GM21737 (cell line): ENCODE results near the gene HSF5.
"Not testable (repeated sequence)": the region's sequence is repeated elsewhere in the genome, so short reads cannot be mapped to it uniquely, and the experiment has no call there.

ENCODE experiments used
- ATAC-seq: cut with Tn5 transposase; IDR thresholded peaks from one replicate; pipeline ENCODE4 v1.9.1; 2021; ENCODE audit warnings: mild to moderate bottlenecking, moderate library complexity; ENCODE audit not compliant: unreplicated experiment

HSF5 gene

DNA sequence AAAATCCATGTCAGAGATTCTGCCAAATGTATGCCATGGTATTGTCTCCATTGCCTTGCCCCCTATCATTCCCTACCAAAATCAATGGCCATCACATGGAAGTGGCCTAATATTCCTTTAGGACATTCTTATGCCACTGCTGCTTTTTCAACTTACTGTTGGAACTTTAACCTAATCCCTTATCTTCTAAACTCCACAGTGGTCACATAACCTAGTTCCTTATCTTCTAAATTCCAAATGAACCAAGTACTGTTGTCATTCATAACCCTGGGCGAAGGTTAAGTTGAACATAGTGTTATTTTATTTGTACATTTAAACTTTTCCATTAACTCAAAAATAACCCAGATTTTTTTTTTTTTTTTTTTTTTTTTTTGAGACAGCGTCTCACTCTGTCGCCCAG is 3.6 kb downstream of the HSF5 start:
- no peak for ATAC-seq

DNA sequence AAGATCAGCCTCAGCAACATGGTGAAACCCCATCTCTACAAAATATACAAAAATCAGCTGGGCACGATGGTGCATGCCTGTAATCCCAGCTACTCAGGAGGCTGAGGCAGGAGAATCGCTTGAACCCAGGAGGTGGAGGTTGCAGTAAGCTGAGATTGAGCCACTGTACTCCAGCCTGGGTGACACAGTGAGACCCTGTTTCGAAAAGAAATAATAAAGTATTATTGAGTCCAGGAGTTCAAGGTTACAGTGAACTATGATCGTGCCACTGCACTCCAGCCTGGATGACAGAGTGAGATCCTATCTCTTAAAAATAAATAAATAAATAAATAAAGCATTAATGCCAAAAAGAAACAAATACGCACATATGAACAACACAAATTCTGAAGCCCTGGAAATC is 6.4 kb downstream of the HSF5 start:
- ATAC-seq, result not testable (repeated sequence)

DNA sequence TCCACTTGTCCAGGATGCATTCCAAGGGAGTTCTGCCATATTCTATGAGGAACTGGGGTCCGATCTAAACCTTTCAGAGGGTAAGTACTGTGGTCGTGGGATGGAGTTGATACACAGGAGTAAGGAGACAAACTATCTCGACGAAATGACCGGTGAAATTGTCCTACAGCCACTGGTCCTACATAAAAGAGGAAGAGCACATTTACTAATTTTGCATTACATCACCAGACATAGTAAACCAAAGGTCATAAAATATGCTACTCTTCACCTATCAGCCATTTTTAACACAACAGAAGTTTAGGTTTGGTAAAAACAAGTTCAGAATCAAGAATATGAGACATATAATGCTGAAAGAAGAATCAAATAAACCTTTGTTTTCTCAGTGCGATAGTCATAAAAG is 8.1 kb downstream of the HSF5 start:
- ATAC-seq, result no peak

DNA sequence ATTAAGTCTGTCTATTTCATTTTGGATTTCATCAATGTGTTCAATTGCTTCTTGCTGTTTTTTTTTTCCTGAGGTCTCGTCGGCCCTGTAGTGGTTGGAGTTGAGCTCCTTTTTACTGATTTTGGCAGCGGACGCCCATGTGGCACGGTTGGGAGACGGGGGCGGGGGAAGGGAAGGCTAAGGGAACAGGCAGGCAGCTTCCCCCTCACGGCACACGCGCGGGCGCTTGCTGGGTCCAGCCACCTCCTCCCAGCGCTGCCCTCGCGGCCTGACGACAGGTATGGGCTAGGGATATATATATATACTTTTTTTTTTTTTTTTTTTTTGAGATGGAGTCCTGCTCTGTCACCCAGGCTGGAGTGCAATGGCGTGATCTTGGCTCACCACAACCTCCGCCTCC is 11.4 kb downstream of the HSF5 start:
- ATAC-seq, result no peak

DNA sequence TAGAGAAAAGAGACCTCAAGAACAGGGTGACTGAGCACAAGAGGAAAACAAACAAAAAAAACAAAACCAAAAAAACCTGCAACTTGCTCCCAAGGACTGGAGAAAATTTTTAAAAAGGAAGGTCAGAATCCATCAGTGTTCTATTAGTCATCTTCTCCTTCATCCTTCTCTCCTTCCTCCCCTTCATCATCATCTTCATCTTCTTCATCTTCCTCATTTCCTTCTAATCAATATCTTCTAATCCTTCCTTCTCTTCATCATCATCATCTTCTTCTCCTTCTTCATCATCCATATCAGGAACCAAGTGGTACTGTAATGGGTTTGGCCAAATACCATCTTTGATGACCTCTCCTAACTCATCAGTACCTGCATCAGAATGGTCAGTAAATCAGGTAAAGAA is 12.2 kb downstream of the HSF5 start:
- no peak for ATAC-seq

DNA sequence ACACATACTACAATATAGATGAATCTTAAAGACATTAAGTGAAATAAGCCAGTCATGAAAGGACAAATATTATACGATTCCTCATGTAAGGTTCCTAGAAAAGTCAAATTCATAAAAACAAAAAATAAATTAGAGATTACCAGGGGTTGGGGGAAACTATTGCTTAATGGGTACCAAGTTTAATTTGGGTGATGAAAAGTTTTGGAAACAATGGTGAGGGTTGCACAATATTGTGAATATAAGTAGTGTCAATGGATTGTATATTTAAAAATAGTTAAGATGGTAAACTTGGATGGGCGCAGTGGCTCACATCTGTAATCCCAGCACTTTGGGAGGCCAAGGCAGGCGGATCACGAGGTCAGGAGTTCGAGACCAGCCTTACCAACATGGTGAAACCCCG is 17.9 kb downstream of the HSF5 start:
- ATAC-seq, result no peak

DNA sequence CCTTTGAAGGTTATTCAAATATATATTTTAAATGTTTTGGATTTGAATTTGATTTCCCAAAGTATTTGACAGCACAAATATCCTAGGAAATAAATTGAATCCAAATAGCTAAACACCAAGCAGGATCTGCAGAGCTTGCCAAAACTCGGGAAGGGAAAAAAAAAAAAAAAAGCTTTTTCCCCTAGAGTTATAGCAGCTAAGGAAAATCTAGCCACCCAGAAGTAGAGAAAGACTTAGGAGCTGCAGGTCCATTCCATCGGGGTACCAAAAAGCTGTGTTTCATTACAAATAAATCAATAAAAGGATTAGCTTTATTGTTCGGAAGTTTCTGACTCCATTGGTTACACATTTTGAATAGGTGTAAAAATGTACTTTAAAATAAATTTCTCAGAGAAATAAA is 19.3 kb downstream of the HSF5 start:
- ATAC-seq, result no peak

DNA sequence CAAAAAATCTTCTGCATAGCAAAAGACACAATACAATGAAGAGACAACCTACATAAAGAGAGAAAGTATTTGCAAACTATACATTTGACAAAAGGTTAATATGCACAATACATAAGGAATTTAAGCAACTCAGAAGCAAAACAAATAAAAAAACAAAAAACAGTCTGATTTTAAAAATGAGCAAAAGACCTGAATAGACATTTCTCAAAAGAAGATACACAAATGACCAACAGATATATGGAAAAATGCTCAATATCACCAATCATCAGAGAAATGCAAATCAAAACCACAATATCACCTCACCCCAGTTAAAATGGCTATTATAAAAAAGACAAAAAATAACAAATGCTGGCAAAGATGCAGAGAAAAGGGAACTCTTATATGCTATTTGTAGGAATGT is 32.7 kb downstream of the HSF5 start:
- no peak for ATAC-seq

DNA sequence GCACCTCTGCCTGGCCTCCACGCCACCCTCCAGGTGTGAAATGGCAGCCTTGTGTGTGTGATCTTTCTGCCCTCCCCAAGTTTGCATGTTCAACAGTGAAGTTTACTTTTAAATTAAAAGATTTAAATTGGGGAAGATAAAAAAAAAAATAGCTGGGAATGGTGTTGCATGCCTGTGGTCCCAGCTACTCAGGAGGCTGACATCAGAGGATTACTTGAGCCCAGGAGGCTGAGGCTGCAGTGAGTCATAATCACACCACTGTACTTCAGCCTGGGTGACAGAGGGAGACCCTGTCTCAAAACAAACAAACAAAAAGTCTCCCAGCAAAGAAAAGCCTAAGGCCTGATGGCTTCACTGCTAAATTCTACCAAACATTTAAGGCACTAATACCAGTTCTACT is 35.5 kb downstream of the HSF5 start:
- ATAC-seq, result no peak

DNA sequence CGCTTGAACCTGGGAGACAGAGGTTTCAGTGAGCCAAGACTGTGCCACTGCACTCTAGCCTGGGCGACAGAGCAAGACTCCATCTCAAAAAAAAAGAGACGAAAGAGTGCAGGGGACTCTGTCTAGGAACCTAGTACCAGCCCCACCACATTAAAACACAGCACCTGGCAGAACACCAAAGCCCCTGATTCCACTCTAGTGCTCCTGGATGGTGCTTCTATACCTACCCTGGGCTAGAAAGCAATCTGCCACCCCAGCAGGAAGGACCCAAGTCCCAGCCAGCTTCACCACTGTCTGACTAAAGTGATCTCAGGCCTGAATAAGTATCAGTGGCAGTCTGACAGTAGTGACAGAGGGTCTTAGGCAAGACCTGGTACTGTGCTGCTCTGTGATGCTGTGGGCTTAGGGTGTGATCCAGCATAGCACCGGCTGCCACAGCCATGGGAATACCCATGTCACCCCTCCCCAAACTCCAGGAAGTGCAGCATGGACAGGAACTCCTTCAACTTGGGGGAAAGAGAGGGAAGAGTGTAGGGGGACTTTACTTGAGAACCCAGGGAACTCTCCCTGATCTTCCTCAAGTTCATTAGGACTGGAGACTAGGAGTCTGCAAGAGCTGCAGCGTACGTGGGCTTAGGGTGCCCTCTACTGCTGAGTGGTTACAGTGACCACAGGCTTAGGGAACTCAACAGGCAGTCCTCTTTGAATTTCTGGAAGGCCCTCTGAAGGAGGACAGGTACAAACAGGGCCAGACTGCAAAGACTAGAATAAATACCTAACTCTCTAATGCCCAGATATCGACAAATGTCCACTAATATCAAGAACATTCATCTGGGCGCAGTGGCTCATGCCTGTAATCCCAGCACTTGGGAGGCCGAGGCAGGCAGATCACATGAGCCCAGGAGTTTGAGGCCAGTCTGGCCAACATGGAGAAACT is 40.9 kb downstream of the HSF5 start:
- ATAC-seq, result no peak

DNA sequence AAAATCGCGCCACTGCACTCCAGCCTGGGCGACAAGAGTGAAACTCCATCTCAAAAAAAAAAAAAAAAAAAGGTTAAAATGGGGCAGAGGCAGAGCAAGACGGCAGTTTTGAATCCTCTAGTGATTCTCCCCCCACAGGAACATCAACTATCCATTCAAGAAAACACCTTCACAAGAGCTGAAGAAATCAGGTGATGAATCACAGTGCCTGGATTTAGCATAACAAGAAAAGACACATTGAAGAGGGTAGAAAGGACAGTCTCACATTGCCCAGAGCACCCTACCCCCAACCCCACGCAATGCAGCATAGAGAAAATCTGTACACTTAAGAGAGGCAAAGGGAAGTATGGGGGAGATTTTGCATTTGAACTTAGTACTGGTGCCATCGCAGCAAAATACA is 42.1 kb downstream of the HSF5 start:
- ATAC-seq, result no peak

DNA sequence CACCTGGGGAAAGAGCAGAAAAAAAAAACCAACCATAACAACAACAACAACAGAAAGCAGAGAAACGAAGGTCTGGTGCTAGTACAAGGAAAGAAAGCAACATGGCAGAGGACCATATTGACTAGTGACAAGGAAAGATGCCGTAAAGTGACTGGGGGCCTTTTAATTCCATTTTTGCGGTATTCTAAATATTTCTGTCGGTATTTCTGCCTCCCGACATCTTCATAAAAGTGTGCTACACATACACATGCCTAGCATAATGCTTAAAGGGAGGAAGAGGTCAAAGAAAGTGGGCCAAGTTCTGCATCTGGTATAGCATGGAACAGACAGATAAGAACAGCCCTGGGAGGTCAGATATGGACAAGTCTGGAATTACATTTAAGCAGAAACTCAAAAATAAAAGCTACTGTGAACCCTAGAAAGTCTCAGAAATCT is 51.4 kb downstream of the HSF5 start:
- no peak for ATAC-seq

DNA sequence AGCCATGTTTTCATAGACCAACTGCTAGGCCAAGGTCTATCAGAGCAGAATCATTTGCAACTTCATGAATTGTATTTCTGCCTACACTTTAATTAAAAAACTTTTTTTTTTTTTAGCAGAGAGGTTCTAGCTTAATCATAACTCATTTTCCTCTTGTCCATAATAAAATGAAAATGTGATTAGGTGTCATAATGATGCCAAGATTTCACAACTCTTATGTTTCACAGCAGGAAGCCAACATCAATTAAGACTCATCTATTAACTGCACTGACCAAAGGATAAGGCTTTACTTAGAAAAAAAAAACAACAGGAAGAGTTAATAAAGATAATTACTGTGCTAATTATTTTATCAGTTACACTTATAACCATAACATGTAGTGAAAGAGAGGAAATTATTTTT is 52.0 kb downstream of the HSF5 start:
- no peak for ATAC-seq

DNA sequence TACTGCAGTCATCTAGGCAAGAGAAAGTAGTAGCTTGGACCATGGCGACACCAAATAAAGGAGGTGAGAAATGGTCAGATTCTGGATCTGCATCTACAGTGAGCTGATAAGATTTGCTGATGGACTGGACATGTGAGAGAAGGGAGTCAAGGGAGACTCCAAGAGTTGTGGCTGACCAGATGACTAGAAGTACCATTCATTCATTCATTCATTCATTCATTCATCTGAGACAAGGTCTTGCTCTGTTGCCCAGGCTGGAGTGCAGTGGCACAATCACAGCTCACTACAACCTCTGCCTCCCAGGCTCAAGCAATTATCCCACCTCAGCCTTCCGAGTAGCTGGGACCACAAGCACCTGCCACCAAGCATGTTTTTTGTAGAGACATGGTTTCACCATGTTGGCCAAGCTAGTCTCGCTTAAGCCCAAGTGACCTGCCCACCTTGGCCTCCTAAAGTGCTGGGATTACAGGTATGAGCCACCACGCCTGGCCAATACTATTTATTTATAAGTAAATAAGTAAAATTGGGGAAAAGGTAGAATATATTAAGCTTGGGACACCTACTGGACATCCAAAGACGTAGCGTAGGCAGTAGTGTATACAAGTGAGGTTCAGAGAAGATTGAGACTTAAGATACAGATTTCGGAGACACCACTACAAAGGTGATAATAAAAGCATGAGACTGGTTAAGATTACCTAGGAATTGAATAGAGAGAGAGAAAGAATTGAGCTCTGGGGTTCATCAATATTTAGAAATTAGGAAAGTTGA is 55.2 kb downstream of the HSF5 start:
- no peak for ATAC-seq

DNA sequence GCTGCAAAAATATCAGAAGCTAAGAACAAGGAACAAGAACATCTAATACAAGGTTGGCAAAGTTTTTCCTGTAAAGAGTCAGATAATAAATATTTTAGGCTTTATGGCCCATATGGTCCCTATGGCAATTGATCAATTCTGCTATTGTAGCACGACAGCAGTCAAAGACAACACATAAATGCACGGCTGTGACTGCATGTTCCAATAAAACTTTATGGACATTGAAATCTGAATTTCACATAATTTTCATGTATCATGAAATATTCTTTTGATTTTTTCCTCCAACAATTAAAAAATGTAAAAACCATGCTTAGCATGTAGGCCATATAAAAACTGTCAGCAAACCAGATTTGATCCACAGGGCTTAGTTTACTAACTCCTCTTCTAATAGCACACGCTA is 60.4 kb downstream of the HSF5 start:
- no peak for ATAC-seq

DNA sequence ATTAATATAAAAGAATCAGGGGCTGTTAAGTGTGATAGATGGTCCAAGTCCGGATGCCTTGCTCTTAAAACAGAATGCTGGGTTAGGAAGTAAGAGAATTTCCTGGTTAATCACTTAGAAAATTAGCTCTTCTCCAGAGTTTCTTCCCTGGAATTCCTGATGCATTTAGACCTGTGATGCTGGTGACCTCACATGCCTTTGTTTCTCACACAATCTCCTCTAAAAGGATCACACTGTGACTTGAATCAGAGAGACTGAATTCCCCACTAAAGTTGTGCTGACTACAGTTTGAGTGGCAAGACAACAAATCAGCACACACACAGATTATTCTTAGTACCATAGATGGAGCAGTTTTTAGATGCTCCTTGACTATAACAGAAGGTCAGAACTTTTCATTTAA is 66.5 kb downstream of the HSF5 start:
- no peak for ATAC-seq

DNA sequence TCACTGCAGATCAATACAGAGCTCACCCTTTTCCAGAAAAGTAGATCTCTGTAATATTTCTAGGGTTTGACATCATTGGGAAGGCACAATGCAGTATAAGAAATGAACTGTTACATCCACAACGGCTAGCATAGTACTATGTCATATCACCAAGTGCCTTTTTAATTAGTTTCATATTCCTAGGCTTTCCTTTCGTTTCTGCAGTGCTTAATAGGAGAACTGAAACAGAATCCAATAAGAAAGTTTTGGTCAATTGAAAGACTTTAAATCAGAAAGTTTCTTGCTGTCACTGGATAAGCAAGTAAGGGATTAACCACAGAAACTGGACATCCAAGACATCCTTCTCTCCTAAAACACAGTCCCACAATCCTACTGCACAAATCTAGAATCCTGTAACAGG is 67.4 kb downstream of the HSF5 start:
- ATAC-seq, result no peak

DNA sequence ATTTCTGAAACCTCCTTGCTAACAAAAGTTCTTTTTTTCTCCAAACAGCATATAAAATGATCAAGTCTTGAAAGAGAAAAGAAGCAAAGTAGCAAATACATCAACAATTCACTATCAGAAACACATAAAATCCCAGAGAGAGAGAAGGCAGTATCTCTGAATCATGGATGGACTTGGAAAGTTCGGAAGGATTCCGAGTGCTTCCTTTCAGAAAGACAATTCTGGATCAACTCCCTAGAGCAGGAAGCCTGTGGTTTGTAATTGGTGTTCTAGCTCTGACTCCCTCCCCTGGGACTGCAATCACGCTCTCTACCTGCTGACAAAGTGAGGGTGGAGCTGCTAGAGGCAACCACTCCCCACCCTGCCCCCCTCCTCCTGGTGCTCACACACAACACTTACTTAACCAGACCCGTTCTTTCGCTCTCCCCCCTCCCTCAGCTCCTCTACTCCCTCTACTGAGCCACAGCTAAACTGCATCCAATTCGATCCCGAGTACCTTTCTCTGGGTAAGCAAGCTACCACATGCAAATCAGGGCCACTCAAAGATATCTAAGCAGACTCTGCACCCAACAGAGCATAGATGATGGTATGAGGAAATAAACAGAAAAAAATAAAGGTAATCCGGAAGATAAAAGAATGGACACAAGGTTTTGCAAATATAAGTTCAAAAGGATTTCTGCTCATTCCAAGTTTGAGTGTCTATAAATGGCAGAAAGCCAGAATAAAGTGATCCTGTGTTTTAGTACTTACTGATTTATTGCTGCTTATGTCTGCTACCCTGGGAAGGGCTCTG is 70.7 kb downstream of the HSF5 start, which contains the start of gene RNF43:
RNF43 (minus strand) TSS at position 235 of the 793 bp plus-strand sequence. CDS start 1,957 bp downstream, outside the sequence.
- ATAC-seq, result peak; percentile 93

DNA sequence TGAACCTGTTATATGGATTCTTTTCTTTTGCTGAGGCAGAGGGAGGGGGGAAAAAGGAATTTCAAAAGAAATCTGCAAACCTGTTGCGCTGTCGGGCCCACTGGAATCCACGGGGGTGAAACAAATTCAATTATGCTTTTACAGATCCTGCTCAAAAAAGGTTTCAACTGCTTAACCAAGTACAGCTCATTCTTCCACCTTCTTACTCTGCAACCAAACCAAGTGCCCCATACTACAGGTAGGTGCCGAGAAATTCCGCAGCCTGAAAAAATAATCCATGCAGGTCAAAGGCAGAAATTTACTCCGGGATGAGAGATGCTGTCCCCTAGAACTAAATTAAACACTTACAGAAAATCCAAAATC is 71.3 kb downstream of the HSF5 start:
- no peak for ATAC-seq

DNA sequence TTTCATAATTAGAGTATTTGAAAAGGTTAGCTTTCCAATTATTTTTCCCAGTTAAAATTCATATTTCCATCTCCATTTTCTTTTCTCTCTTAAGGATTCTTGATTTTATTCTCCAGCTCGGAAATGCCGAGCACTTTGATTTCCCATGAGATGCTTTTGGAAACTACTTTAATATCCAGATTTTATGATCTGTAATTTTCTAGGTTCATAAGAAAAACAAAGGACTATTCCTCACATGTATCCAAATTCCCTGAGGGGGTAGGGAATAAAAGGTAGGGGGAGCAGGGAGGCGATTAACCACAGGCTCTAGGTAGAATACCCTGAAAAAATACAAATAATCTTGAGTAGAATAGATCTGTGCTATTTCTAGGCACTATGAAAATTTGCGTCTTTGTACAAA is 71.8 kb downstream of the HSF5 start:
- ATAC-seq, result no peak

DNA sequence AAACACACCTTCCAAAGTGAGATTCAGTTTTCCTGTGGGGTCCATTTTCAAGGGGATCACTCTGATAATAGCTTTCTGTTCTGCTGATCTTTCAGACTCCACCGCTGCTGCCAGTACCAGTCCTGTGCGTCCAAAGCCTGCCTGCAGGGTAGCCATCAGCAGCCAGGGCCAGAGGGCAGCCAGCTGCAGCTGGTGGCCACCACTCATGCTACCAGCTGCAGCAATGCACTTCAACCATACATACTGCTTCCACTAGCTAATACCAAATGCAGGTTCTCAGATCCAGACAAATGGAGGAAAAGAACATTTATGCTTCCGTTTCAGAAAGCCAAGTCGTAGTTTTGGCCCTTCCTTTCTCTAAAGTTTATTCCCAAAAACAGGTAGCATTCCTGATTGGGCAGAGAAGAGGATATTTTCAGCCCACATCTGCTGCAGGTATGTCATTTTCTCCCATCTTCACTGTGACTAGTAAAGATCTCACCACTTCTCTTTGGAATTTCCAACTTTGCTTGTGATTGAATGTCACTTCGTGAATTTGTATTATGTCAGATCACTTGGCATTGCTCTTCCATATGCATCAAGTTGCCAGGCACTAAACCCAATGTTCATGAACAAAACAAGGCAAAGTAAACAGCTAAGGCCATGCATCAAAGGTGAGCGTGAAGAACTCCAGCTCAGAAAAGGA is 72.7 kb downstream of the HSF5 start:
- no peak for ATAC-seq
